ENCODE measurements around the gene SCMH1.

GRCh38 chr1:41232305-41232704 is 9.8 kb downstream of the SCMH1 start:
- no peak for TF ChIP-seq CTCF (conservative IDR thresholded peaks at IDR 0.05; ENCODE audit: low read length)
- no peak for TF ChIP-seq EZH2phosphoT487 (IDR thresholded peaks at IDR 0.05; ENCODE audit: borderline replicate concordance, low read depth, low read length)

Data from OCI-LY7 (cell line).